ENCODE results near the gene MZB1.
"Not testable (repeated sequence)": the region's sequence is repeated elsewhere in the genome, so short reads cannot be mapped to it uniquely, and the experiment has no call there.

Gene MZB1

DNA sequence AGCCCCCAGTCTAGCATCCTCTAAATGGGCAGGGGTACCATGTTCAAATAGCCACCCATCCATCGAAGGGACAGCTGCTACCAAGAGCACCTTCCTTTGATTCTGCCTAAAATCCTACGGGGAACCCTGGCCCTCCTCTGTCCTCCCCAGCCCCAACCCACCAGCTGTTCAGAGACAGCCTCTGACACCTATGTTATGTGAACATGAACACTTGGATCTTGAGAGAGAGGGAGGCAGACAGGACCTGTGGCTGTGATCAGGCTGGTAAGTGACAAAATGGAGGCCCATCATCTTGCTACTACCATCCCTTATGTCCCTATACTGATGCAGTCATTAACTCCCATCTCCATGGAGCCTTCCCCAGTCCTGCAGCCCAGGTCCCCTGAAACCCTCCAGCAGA is 14.8 kb downstream of the MZB1 start:
- no peak for DNase-seq

DNA sequence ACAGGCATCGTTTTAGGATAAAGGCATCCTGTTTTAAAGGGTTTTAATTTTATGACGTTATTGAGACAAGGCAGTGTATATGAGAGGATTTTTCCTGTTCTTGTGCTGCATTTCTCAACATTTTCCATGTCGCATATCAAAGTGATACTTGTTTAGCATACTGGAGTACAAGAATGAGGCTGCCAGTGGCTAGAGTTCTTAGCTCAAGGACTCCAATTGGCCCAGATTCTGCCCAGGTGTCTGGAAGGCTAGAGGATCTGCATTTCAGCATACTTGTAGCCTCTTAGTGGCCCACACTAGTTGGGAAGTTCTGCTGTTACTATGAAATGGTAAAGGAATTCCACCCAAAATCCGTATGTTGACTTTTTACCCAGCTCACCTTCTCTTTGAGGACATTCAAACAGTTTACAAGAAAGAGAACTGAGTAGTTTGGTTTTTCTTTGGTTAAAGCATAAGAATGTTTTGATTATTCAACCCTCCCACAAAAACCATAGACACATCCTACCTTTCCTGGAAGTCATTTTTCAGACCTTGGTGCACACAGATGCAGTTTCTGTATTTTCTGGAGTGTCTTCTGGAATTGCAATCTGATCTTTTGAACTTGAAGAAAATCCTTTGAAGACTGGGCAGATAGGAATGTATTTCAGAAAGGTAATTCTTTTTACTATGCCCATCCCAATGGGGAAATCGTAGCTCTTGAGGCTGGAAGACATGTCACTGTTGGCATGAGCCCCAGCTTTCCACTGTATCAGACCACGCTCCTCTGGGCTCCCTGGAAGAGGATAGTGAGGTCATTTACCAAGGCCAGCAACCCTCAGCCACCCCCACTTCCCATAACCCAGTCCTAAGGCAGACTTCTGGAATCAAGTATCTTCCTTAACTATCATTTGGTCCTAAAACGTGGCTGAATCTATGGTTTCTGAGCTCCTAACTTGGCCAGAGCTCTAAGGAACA is 18.0 kb downstream of the MZB1 start:
- DNase-seq, result peak in 3 of 4 experiments; percentile 19 to 36 (median 23)

DNA sequence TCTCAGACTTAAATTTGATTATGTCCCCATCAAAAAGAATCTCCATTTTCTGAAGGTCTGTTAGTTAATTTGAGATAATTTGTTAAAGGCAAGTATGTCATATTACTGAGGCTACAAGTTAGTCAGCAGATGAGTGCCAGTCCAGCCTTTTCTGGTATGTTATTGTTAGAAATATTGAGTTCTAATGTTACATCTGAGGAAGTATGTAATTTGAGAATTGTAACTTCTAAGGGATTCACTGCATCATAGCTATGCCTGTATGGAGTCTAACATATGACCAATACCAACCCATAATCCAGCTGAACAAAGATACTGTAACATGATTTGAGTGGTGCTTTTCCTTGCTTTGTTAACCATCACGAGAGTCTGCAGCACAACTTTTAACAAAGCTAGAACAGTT is 20.5 kb downstream of the MZB1 start:
- DNase-seq, result no peak

DNA sequence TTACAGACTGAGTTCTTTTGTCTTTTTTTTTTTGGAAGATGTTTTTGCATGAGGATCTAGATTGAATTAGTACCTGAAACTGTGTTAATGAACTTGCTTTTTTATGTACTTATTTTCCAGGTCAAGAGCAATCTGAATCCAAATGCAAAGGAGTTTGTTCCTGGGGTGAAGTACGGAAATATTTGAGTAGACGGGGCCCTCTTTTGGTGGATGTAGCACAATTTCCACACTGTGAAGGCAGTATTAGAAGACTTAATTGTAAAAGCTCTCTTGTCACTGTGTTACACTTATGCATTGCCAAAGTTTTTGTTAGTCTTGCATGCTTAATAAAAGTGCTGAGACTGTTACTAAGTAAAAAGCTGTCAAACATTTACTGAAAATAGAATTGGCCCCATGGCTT is 21.1 kb downstream of the MZB1 start:
- no peak for DNase-seq

DNA sequence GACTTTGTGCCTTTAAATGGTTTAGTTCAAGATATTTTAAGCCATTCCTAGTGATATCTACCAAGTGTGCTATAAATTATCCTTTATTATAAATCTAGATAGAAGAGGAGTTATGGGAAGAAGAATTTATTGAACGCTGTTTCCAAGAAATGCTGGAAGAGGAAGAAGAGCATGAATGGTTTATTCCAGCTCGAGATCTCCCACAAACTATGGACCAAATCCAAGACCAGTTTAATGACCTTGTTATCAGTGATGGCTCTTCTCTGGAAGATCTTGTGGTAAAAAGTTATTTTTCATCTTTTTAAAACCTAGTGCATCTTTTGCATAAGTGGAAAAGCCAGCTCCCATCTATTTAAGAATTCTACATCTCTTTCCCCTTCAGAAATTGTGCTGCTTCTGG is 25.2 kb downstream of the MZB1 start:
- DNase-seq, result no peak

DNA sequence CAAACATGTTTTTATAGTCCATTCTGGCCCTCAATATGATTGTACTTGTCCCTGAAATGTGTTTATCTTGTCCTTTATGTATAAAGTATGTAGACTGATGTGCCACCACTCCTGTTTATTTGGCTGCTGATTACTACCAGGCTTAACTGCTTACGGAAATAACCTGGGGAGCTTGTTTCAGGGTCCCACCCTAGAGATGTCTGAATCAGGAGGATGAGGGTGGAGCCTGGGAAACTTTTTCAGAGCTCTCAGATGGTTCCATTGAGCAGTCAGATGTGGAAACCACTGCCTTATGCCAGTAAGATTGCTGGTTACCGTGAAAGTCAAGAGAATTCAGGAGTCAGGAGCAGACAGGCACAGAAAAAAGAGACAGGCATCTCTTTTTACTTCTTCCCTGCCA is 25.8 kb downstream of the MZB1 start:
- no peak for DNase-seq

DNA sequence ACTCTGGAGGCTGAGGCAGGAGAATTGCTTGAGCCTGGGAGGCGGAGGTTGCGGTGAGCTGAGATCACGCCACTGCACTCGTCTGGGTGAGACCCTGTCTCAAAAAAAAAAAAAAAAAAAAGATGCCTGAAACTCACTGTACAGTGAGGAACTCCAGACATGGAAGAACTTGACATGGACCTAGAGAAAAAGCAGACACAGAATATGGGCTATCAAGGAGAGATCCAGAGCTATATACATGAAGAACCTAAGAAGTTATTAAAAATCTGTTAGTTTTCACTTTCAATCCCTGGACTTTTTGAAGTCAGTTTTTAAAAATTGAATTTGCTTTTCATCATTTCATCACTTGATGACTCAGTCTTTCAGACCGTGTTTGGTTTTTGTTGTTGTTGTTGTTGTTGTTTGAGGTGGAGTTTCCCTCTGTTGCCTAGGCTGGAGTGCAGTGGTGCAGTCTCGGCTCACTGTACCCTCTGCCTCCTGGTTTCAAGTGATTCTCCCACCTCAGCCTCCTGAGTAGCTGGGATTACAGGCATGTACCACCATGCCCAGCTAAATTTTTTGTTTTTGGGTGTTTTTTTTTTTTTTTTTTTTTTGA is 27.8 kb downstream of the MZB1 start:
- DNase-seq, result no peak

DNA sequence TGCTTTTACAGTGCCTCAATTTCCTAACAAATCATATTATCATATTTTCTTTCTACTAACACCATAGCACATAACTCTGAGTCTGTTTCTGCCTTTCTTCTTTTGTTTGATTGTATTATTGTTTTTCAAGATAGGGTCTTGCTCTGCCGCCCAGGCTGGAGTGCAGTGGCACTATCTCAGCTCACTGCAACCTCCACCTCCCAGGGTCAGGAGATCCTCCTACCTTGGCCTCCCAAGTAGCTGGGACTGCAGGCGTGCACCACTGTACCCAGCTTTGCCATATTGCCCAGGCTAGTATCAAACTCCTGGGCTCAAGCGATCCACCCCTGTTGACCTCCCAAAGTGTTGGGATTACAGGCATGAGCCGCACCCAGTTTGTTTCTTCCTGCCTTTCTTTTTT is 29.3 kb downstream of the MZB1 start:
- no peak for DNase-seq

DNA sequence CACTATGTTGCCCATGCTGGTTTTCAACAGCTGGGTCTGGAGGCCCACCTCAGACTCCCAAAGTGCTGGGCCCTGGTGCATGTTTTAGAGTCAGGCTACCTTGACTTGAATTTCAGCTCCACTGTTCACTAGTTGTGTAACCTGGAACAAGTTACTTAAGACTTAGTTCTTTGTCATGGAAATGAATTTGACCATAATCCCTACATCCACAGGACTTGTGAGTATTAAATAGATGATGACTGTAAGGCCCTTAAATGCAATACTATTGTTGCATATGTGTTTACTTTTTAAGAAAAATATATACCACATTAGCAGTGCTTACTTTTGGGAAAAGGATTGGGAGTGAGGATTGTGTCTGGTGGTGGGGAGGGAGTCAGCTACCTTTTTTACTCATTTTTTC is 31.6 kb downstream of the MZB1 start:
- DNase-seq, result no peak

DNA sequence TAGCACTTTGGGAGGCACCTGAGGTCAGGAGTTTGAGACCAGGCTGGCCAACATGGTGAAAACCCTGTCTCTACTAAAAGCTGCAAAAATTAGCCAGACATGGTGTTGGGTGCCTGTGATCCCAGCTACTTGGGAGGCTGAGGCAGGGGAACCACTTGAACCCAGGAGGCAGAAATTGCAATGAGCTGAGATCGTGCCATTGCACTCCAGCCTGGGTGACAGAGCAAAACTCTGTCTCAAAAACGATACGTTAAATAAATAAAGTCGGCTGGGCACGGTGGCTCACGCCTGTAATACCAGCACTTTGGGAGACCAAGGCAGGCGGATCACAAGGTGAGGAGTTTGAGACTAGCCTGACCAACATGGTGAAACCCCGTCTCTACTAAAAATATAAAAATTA is 33.8 kb downstream of the MZB1 start:
- not testable (repeated sequence) for DNase-seq

DNA sequence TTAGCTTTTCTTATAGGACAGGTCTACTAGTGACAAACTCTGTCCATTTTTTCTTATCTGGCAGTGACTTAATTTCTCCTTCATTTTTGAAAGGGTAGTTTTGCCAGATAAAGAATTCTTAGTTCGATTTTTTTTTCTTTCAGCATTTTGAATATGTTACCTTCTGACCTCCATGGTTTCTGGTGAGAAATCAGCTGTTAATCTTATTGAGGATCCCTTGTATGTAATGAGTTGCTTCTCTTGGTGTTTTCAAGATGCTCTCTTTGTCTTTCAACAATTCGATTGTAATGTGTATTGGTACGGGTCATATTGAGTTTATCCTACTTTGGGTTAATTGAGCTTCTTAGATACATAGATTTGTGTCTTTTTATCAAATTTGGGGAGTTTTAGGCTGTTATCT is 35.5 kb downstream of the MZB1 start:
- no peak for DNase-seq

DNA sequence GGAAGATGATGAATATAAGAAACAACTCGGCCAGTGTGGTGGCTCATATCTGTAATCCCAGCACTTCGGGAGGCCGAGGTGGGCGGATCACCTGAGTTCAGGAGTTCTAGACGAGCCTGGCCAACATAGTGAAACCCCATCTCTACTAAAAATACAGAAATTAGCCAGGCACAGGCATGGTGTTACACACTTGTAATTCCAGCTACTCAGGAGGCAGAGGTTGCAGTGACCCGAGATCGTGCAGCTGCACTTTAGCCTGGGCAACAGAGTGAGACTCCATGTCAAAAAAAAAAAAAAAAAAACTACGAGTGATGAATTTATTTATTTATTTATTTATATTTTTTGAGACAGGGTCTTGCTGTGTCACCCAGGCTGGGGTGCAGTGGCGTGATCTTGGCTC is 41.9 kb downstream of the MZB1 start:
- DNase-seq, result not testable (repeated sequence)

DNA sequence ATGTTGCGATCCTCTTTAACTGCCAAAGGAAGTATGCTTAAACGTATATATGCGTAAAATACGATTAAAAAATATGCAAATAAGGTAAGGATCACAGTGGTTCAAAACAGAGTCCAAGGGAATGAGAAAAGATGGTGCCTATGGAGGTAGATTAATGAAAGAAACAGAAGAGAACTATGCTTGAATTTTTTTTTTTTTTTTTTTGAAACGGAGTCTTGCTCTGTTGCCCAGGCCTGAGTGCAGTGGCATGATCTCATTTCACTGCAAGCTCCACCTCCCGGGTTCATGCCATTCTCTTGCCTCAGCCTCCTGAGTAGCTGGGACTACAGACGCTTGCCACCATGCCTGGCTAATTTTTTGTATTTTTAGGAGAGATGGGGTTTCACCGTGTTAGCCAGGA is 44.3 kb downstream of the MZB1 start:
- not testable (repeated sequence) for DNase-seq

DNA sequence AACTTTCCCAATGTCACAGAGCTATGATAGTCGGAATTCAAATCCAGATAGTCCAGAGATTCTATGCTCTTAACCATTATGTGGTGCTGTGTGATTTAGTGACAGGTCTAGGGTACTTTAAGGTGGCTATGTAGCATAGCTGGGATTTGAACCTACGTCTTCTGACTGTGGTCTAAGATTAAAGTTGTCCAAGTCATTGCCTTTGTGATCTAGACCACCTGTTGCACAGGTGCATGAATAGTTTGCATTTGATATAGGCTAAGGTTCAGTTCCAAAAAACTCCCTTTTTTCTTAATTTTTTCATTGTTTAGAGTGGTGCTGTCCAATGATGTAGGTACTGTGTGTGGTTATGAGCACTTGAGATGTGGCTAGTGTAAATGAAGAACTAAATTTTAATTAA is 45.5 kb downstream of the MZB1 start:
- no peak for DNase-seq

DNA sequence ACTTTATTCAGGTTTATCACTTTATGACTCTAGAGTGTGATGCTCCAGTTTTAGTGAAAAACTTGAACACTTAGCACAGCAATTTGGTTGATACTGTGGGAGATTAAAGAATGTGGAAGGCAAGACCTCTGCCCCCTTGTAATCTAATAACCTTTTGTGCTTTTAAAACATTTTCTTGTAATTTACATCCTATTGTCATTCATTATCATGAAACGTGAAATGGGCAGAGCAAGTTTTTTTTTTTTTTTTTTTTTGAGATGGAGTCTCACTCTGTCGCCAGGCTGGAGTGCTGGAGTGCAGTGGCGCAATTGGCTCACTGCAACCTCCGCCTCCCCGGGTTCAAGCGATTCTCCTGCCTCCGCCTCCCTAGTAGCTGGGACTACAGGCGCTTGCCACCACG is 46.2 kb downstream of the MZB1 start:
- no peak for DNase-seq

DNA sequence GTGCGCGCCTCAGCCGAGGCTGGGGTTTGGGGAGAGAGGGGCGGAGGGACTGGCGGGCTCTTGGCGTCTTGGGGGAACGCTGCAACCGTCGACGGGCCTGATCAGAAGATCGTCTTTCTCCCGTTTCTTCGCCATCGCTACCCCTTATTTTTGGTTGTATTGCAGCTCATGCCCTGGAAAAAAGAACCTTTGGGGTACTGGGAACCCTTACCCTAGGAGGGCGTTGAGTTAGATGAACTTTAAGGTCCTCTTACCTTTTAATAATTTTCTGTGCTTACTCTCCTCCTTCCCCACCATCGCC is 47.3 kb downstream of the MZB1 start:
- no peak for DNase-seq

DNA sequence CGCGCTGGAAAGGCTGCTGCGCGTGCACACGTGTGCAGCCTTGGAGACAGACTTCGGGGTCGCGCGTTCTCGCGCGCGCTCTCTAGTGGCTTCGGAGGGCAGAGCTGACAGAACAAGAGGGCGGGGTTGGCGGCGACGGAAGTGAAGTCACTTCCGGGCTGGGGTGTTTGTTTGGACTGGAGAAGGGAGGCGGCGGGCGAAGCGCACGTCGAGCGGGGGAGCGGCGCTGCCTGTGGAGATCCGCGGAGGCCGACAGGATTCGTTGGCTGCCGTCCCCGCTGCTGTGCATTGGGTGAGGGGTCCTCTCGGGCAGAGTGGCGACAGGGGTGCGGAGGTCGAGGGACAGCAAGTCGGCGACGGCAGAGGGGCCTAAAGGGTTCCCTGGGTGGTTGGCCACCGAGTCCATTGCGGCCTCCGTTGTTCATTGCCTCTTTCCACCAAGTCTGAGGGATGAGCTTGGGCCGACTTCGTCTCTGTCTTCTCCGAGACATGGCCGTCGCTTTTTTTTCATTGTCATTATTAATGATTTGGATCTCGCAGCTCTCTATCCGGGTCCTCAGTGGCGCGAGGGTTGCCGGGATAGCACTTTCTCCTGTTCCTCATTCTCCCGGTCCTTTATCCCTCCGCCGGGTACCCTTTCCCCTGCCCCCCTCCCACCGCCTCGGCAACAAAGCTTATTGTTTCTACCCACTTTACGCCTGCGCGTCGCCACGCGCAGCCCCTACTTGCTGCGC is 47.9 kb downstream of the MZB1 start, which contains the start of gene PAIP2:
Gene PAIP2, plus strand, starts transcription at position 166 of the 734 bp plus-strand sequence. CDS start 21,931 bp downstream, outside the sequence.
- peak; percentile 97 to 98 (median 98) for DNase-seq

DNA sequence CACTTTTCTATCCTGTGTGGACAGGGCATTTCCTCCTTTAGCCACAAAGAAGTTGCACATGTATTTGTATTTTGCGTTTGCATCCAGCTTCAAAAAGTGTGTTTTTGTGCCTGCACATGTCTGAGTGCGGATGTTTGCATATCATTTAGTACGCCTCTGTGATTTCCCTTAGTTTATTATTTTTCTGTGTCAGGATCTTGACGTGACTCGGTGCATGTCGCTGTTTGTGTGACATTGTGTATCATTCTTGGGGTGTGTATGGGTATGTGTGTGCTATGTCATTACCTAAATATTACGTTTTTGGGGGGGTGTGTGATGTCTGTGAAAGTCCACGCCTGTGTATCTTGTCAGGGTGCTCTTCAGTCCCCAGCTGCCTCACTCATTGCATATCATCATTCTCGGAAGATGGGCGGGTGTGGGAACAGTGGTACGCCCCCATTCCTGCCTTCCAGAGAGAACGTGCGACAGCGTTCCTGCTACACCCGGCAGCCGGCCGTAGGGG is 48.5 kb downstream of the MZB1 start:
- DNase-seq, result no peak

DNA sequence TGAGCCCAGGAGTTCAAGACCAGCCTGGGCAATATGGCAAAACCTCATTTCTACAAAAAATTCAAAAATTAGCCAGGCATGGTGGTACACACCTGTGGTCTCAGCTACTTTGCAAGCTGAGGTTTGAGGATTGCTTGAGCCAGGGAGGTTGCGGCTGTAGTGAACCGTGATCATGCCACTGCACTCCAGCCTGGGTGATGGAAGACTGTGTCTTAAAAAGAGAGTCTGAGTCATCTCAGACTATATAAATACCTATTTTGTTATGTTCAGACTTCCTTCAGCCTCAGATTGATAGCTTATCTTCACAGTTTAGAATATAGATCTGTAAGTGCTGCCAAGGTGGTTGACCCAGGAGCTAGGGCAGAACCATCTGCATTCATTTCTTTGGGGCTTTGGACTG is 49.7 kb downstream of the MZB1 start:
- DNase-seq, result no peak
